ENCODE results near the gene REEP5.

GRCh38 chr5:112929336-112930081 is 7.5 kb upstream of the REEP5 start:
- TF ChIP-seq CTCF (IDR thresholded peaks at IDR 0.05; ENCODE audit: insufficient read depth, low read depth, low read length) (no peak), EZH2 (IDR thresholded peaks at IDR 0.05; ENCODE audit: insufficient read depth, low read length) (no peak)
